Natural killer cell (primary cell): ENCODE data around the gene NOS1. TPM values are rescaled to one million over a fixed set of nuclear protein-coding genes. Genes with fewer than 3 reads are reported as not detected.

ENCODE experiments used
- ATAC-seq, 3 donors: fragments of 150-1000 bp in 2 of 3; fragments of 200-7000 bp in 1 of 3; cut with Tn5 transposase; 1 replicate in 1 of 3; 2 replicates in 2 of 3; pipeline ENCODE4 v1.10.0; 2021; ENCODE audit warnings: mild to moderate bottlenecking in 2 of 3, moderate library complexity in 2 of 3
- DNase-seq, 2 donors: peaks; one replicate each; pipeline versions ENCODE4 v3.0.0 to v3.0.0-alpha.2; 2013 to 2021; ENCODE audit warnings: mixed read lengths in 1 of 2
- H3K27ac ChIP-seq: one replicate; pipeline ENCODE4 v1.5.1; 2013; ENCODE audit warnings: mild to moderate bottlenecking, low read length
- H3K27me3 ChIP-seq: one replicate; pipeline ENCODE4 v1.6.1; 2013; ENCODE audit warnings: low read length; ENCODE audit not compliant: control insufficient read depth, insufficient read depth
- H3K36me3 ChIP-seq: one replicate; pipeline ENCODE4 v1.6.1; 2013; ENCODE audit warnings: low read length; ENCODE audit not compliant: control insufficient read depth, insufficient read depth
- H3K4me1 ChIP-seq: one replicate; pipeline ENCODE4 v1.6.1; 2013; ENCODE audit warnings: low read length; ENCODE audit not compliant: control insufficient read depth, insufficient read depth
- H3K4me3 ChIP-seq: one replicate; pipeline ENCODE4 v1.5.1; 2013; ENCODE audit warnings: low read length
- H3K9me3 ChIP-seq: one replicate; pipeline ENCODE4 v1.6.1; 2013; ENCODE audit warnings: low read length; ENCODE audit not compliant: control insufficient read depth, insufficient read depth
- H3K27ac Mint-ChIP-seq, 2 donors: one replicate each; pipeline ENCODE4 v1.8.0; 2022; ENCODE audit warnings: mild to moderate bottlenecking in 2 of 2, mixed read lengths in 2 of 2, moderate library complexity in 1 of 2
- H3K27me3 Mint-ChIP-seq, 2 donors: one replicate each; pipeline ENCODE4 v1.8.0; 2022; ENCODE audit warnings: low read depth in 2 of 2, mixed read lengths in 2 of 2
- H3K36me3 Mint-ChIP-seq: one replicate; pipeline ENCODE4 v1.8.0; 2022; ENCODE audit warnings: mixed read lengths
- H3K4me1 Mint-ChIP-seq, 2 donors: one replicate each; pipeline ENCODE4 v1.8.0; 2022; ENCODE audit warnings: mixed read lengths in 2 of 2
- H3K4me3 Mint-ChIP-seq: one replicate; pipeline ENCODE4 v1.8.0; 2022; ENCODE audit warnings: mild to moderate bottlenecking, moderate library complexity, mixed read lengths
- H3K9me3 Mint-ChIP-seq, 2 donors: one replicate each; pipeline ENCODE4 v1.8.0; 2022; ENCODE audit warnings: mixed read lengths in 2 of 2
- CTCF ChIP-seq: fragments of 200-600 bp; IDR thresholded peaks from one replicate; pipeline ENCODE4 v1.8.0; 2022; ENCODE audit warnings: antibody characterized with exemption
- WGBS: methylation state at CpG from one replicate; pipeline ENCODE4 v1.1.7; 2013; ENCODE audit warnings: missing lambda C conversion rate; ENCODE audit not compliant: insufficient coverage; 5-methylcytosine and 5-hydroxymethylcytosine counted together
- intact Hi-C: fragments of 100-400 bp; cut with micrococcal nuclease; formaldehyde crosslinking; loops from one replicate; pipeline ENCODE4 v1.14.2; 2022
- total RNA-seq, 4 donors: library from RNA; stranded (reverse); fragments of 120-200 nt in 1 of 4; gene quantifications; one replicate each; pipeline versions ENCODE4 v1.2.3 to v1.2.4, GENCODE V29; 2013 to 2022

Gene NOS1
- total RNA-seq, 3 donors from 2014 or later (not counting 1 experiment from before 2014, with no cell fraction given): not detected

GRCh38 chr12:117395766-117396165, 34.3 kb upstream of the NOS1 start:
- Histone ChIP-seq H3K36me3 (no peaks in the 10 kb centered on the region), H3K4me1 (no peaks in the 10 kb centered on the region), H3K27ac (no peak overlapping the region), H3K9me3 (no peaks in the 10 kb centered on the region), H3K27me3 (no peaks in the 10 kb centered on the region), H3K4me3 (no peak overlapping the region)
- no peak overlapping the region for H3K27ac Mint-ChIP-seq
- ATAC-seq (no peak), DNase-seq (no peak)
- intact Hi-C loops: no loop called here
- H3K9me3 Mint-ChIP-seq: peaks cover 2 to 5% of the 10 kb centered on the region in 2 donors
- no peaks in the 10 kb centered on the region for H3K4me1 Mint-ChIP-seq
- no peaks in the 10 kb centered on the region for H3K27me3 Mint-ChIP-seq
- no peaks in the 10 kb centered on the region for H3K36me3 Mint-ChIP-seq
- H3K4me3 Mint-ChIP-seq: no peak overlapping the region
- no peak for TF ChIP-seq CTCF

GRCh38 chr12:117394491-117394890, 33.1 kb upstream of the NOS1 start:
- no peaks in the 10 kb centered on the region for H3K27me3 ChIP-seq
- no peak overlapping the region for H3K27ac ChIP-seq
- no peaks in the 10 kb centered on the region for H3K27me3 Mint-ChIP-seq
- no peaks in the 10 kb centered on the region for H3K9me3 ChIP-seq
- no peaks in the 10 kb centered on the region for H3K36me3 Mint-ChIP-seq
- WGBS: 63% methylated on average over 1 of the region's 1 CpG
- no peaks in the 10 kb centered on the region for H3K4me1 ChIP-seq
- peaks cover 0 to 5% of the 10 kb centered on the region in 2 donors for H3K9me3 Mint-ChIP-seq
- ATAC-seq (no peak), DNase-seq (no peak)
- H3K4me1 Mint-ChIP-seq: no peaks in the 10 kb centered on the region
- H3K4me3 Mint-ChIP-seq: no peak overlapping the region
- no peak for TF ChIP-seq CTCF
- H3K4me3 ChIP-seq: no peak overlapping the region
- intact Hi-C loops: no loop called here
- no peak overlapping the region for H3K27ac Mint-ChIP-seq
- H3K36me3 ChIP-seq: no peaks in the 10 kb centered on the region

- H3K4me1 Mint-ChIP-seq: no peaks in the 10 kb centered on the region
These were observed 32.2 kb upstream of the NOS1 start for GRCh38 chr12:117393656-117394055.

More at GRCh38 chr12:117393656-117394055, 32.2 kb upstream of the NOS1 start:
- no peaks in the 10 kb centered on the region for H3K36me3 ChIP-seq
- intact Hi-C loops: no loop called here
- no peak for TF ChIP-seq CTCF
- WGBS: 86% methylated on average over 7 of the region's 7 CpGs
- H3K27ac Mint-ChIP-seq: no peak overlapping the region
- H3K9me3 Mint-ChIP-seq: peaks cover 0 to 5% of the 10 kb centered on the region in 2 donors
- H3K9me3 ChIP-seq: no peaks in the 10 kb centered on the region
- no peaks in the 10 kb centered on the region for H3K4me1 ChIP-seq
- no peak overlapping the region for H3K4me3 Mint-ChIP-seq
- no peaks in the 10 kb centered on the region for H3K27me3 ChIP-seq
- H3K4me3 ChIP-seq: no peak overlapping the region
- ATAC-seq: no peak
- no peak for DNase-seq
- no peak overlapping the region for H3K27ac ChIP-seq
- no peaks in the 10 kb centered on the region for H3K36me3 Mint-ChIP-seq
- no peaks in the 10 kb centered on the region for H3K27me3 Mint-ChIP-seq
